HPDE6-E6E7 (cell line): ENCODE results near the gene APOM.
A peak's percentile ranks its signal among the peaks of the same experiment; 100 is the strongest.

Experiments used
- DNase-seq: peaks from one replicate; pipeline ENCODE4 v3.0.0; 2011; ENCODE audit warnings: missing footprints; ENCODE audit errors: extremely low spot score

The APOM gene

DNA sequence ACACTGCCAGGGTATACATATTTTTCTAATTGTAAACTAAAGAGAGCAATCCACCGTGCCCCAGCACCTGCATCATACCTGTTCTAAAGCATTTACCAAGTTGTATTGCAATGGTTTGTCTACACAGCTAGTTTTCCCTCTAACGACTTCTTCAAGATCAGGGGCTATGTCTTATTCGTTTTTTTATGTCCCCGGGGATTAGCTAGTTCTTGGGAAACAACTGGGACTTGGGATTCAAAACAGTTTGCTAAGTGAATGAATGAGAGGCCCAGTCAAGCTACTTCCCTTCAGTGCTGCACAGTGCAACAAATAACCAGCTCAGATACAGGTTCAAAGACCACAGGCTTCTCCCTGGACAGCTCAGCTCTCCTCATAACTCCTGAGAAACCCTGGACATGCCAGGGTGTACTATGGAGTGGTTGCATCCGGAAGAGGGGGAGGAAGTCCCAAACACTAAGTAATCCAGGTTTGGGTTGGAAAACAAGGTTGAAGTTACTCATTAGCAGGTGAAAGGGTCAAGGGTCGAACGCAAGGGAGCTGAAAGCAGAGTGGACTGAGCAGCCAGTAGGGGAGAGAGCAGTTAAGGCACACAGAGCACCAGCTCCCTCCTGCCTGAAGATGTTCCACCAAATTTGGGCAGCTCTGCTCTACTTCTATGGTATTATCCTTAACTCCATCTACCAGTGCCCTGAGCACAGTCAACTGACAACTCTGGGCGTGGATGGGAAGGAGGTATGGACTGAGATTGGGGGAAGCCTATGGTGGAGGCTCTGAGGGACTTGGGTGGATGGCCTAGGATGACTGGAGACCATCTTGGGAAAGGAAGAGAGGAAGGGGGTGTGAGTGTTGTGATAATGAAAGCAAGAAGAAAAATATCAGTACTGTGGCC lies at the start of gene APOM:
Gene APOM, plus strand, starts transcription at position 546 of the 889 bp plus-strand sequence. Its CDS starts 73 bp downstream, at position 619.
- no peak for DNase-seq

DNA sequence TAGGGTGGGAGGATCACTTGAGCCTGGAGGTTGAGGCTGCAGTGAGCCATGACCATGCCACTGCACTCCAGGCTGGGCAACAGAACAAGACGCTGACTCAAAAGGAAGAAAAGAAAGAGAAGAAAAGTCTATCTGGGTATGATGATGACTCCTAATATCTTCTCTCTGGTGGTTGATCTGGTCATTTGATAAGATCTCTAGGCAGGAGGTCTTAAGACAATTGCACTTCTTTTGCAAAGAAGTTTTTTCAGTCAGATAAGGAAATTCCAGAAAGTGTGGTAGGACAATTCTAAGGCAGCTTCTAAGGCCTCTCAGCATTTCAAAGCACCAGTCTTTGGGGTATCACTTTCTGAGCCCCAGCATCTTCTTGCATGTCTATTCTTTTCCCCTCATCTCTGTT lies 48.4 kb upstream of the APOM start:
- no peak for DNase-seq

DNA sequence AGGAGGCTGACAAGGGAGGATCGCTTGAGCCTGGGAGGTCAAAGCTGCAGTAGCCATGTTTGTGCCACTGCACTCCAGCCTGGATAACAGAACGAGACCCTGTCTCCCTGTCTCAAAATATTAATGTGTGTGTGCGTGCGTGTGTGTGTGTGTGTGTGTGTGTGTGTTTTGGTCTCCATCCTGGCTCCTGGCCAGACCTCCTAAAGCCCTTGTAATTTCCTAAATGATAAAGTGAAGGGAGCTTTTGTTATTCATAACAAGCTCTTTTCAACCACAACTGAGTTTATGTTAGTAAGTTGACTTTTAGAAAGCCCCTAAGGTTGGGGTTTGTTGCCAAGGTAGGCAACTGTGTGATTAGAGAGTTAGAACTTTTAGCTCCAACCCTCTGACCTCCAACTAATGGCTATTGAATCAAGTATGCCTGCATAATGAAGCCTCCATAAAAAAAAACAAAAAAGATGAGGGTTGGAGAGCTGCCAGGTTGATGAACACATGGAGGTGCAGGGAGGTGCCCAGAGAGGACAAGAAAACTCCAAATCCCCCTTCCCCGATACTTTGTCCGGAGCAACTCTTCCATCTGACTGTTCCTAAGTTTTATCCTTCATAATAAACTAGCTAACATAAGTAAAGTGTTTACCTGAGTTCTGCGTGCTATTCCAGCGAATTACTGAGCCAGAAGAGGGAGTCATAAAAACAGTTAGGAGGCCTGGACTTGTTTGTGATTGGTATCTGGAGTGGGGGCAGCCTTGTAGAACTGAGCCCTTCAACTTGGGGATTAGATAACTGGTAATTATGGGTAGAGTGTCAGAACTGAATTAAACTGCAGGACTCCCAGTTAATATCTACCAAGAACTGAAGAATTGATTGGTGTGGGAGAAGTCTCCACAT lies 45.9 kb upstream of the APOM start:
- DNase-seq, result no peak

DNA sequence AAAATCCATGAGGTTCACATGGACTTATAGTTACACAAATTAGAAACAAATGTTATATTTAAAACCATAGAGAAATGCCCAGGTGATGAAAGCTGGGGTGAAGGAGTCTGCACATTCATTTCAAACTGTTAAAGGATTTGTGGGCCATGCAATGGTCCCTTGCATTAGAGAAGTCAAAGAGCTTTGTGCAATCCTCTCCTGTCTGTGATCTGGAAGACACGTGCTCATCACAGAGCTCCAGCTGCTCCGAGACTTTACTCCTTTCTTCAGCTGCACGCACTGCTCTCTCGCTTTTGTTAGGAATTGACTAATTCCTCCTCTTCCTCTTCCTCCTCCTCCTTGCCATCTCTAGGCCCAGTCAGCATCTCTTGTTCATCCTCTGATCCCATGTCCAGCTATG lies 44.7 kb upstream of the APOM start:
- no peak for DNase-seq

DNA sequence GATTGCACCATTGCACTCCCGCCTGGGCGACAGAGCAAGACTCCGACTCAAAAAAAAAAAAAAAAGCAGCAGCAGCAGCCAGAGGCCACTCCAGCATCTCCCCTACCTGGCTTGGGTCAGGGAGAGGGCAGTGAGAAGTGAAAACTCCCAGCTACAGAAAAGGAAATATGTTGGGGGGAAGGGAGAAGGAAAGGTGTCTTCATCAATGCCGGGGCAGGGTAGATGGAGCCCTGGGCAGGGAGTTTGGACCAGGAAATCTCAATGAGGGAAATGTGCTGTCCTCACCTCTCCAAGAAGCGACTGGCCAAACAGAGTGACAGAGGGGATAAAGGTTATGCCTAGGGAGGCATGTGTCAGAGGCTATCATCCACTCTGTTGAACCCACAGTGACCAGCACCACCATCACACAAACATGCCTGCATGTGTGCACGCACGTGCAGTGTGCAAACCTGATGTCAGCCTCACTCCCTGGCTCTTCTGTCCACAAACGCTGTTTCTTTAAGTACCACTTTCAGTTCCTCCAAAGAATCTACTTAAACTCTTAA lies 41.5 kb upstream of the APOM start:
- DNase-seq, result no peak

DNA sequence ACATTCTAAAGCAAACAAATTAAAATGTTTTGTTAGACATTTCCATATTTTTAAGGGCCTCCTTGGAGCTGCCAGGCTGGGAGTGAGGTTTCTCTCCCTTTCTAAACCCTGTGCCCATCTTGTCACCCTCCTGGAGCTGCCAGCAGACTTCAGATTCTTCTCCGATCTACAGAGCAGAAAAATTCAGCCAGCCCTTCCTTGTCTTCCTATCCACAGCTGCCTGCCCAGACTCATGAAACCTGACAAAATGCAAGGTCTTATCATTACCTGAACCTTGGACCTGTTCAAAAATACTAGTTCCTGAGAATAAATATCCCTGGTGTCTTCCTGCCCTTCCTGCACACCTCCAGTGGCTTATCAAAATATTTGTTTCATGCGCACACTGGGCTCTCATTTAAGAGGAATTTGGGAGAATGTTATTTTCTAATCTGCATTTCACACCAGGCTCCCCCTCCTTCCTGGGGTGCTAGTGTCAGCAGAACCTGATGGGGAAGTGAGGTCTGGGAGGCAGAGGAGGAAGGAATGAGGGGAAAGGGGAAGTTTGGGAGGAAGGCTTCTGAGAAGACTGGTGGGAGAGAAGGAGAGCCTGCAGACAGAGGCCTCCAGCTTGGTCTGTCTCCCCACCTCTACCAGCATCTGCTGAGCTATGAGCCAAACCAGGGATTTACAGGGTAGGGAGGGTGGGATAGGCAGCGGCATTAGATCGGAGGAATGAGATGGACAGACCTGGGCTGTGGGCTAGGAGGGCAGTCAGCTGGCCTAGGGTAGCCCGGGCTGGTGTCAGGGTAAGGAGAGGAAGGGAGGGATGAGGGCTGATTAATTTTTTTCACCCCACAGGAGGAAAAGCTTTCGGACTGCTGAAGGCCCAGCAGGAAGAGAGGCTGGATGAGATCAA lies 40.8 kb upstream of the APOM start, which contains the start of gene AIF1:
Gene AIF1, plus strand, starts transcription at position 551 of the 895 bp plus-strand sequence. Its CDS starts 96 bp downstream, at position 647.
- DNase-seq, result no peak

DNA sequence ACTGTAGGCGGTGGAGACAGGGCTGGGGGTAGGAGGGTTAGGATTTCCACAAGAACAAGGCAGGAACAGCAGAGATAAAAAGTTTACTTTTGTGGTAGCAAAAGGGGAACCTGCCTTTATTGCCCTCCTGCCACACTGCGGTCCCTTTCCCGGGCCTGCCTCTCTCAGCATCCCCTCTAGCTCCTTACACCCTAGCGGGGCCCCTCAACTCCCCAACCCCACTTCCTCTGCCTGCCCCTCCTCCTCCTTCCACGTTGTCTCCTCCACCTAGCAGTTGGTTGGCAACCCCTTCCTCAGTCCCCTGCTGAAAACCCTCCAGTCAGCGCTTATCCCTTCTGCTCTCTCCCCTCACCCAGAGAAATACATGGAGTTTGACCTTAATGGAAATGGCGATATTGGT lies 39.9 kb upstream of the APOM start:
- no peak for DNase-seq

DNA sequence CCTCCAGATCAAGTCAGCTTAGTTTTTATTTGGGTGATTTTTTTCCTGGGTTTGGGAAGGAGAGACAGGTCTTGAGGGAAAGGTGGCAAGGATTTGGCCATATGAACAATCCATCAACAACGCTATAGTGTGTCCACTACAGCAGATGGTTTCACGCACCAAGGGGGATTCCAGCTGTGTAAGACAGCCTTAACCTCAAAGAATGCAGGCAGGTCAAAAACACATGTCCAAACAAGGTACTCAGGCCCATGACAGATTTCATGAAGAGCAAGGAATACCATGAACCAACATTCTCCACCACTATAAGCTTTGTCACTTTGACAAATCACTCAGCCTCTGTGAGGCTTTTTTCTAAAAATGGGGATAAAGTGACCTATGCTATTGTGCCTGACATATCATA lies 38.7 kb upstream of the APOM start:
- no peak for DNase-seq

DNA sequence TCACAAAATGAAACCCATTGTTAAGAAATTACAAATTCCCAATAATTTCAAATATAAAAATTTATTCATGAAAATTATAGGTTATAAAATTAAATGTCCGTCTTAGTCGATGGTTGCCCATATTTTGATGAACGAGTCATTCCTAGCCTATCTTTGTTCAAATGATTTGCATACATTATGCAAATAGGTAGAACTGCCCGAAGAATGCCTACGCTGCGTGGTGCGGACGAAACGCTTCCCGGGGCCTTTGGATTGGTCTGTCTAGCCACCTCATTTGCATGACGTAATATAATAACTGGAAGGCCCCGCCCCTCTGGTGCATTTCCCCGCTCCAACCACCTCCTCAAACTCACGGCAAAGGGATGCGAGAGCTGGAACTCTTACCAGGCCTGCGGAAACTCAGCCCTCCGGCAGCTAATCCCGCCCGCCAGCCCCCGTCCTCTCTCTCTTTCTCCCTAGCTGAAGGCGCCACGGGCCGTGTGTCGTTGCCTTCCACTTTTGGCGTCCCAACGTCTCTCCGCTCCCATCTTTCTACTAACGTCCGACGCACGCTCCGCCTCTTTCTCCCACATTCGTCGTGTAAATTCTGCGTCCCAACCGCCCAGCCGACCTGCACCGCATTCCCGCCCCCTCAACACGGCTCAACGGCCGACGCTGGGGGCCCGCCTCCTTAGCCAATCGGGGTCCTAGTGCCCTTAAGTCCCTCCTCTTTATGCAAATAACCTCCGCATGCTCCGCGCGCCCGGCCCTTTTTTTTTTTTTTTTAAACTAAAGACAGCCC lies 35.7 kb upstream of the APOM start:
- DNase-seq, result peak; percentile 98

DNA sequence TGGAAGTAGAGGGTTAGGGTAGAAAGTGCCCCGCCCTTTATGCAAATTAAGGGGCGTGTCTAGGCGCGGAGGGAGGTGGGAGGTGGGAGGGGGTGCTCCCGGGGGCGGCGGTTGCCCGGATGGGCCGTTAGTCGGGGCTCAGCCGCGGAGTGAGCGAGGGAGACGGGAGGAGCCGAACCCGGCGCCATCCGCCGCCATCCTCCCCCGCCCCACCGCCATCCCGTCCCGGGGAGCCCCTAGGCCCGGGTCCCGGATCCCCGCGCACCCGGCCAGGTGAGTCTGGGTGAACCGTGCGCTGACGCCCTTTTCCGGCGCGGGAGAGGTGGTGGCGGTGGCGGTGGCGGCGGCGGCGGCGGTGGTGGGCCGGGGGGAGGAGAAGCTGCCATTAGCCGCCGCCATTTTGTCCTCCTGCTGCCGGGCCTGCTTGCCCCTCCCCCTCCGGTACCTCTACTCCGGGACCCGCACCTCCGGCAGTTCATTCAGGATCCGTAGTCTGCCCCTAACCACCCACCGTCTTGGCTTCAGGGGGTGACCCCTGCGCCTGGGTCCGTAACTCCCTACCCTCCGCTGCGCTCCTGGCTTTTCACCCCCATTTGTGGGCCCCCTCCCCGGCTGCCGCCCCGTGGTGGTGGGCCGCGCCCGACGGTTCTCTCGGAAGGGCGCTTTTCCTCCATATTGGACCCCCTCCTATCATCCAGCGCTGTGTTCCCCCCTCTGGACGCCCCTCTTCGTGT lies 34.9 kb upstream of the APOM start, which contains the start of gene PRRC2A:
Gene PRRC2A, plus strand, starts transcription at position 130 of the 734 bp plus-strand sequence. CDS start 2,075 bp downstream, outside the sequence.
- peak; percentile 41 for DNase-seq

DNA sequence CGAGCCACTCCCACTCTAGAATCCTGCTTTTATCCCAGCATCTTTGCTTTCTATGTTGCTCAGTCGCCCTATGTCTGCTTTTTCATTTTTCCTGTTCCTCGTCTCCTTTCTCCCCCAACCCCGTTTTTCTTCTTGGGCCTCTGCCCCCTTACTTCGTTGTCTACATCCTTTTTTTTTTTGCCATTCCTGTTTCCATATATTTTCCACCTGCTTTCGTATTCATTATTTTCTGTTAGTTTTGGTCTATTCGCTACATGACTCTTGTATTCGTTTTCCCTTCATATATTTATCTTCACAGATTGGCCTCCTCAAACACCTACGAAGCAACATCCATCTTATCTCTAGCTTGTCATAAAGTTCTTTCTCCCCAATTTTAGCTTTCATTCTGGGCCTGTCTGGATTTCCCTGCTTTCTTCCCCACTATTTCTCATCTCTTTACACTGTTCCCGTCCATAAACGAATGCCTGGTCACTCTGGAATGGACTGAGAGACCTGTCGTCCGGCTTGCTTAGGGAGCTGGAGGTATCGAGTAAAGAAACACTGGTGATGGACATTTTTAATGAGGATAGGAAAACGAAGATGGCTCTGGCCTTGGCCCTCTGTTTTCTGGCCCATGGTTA lies 34.3 kb upstream of the APOM start:
- DNase-seq, result no peak

DNA sequence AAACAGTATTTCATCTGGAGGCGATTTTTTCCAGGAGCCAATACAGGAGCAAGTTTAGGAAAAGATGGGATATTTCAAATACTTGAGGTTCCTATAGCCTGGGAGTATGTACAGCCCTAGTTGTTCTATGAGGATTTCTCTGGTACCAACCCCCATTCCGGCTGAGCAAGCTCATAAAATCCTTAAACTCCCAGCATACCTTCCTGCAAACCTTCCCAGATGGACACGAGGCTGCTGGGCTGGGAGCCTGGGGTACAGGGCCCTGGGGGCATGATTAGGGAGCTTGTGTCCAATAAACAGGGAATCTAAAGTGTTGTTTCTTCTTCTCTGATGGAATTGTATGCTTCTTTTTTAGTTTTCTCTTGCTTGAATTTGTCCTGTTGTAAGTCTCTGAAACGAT lies 33.7 kb upstream of the APOM start:
- no peak for DNase-seq

DNA sequence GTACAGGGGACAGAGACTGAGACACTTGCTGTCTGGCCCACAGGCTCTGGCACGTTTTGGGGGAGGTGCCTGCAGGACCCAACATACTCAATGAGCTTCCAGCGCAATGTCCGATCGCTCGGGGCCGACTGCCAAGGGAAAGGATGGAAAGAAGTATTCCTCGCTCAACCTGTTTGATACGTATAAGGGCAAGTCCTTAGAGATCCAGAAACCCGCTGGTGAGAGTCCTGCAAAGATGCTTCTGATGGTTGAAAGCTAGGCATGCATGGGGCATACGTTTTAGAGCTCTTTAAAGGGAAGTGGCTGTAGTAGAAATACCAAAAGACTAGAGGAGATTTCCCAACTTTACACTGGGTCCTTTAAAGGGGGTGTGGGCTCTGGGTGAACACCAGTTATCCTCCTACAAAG lies 33.0 kb upstream of the APOM start:
- DNase-seq, result peak; percentile 25

DNA sequence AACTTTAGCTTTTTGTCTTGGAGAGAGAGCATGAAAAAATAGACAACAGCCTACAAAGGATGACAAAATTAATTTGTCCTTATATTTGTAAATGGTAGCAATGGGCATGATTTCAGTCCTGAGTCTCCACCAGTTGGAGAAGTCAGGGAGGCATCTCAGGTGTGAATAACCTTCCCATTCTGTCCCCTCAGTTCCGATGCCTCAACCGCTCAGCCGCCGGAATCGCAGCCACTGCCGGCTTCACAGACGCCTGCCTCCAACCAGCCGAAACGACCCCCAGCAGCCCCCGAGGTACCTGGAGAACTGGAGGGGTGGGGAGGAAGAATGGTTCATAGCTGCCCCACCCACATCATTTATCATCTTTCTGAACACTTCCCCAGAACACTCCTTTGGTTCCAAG lies 31.6 kb upstream of the APOM start:
- no peak for DNase-seq

DNA sequence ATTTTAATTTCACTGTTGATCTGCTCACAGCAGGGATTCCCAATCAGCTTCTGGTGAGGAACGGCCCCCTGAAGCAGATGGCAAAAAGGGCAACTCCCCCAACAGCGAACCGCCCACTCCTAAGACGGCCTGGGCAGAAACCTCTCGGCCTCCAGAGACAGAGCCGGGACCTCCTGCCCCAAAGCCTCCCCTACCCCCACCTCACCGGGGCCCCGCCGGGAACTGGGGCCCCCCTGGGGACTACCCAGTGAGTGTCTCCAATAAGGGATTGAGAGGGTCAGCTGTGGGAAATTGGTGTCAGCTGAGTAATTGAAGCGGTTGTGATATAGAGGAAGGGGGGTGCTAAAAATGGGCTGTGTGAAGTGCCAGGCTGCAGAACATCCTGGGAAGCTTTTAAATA lies 28.7 kb upstream of the APOM start:
- no peak for DNase-seq

DNA sequence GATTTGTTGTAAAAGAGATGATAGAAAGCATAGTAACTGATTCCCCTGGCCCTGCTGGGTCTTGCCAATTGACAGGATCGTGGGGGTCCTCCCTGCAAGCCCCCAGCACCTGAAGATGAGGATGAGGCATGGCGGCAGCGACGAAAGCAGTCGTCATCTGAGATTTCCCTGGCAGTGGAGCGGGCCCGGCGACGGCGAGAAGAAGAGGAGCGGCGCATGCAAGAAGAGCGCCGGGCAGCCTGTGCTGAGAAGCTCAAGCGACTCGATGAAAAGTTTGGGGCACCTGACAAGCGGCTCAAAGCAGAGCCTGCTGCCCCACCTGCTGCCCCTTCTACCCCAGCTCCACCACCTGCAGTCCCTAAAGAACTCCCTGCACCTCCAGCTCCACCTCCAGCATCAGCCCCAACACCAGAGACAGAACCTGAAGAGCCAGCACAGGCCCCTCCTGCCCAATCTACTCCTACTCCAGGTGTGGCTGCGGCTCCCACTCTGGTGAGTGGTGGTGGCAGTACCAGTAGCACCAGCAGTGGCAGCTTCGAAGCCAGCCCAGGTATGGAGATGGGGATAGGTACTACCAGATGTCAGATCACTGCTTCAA lies 27.9 kb upstream of the APOM start:
- DNase-seq, result no peak

DNA sequence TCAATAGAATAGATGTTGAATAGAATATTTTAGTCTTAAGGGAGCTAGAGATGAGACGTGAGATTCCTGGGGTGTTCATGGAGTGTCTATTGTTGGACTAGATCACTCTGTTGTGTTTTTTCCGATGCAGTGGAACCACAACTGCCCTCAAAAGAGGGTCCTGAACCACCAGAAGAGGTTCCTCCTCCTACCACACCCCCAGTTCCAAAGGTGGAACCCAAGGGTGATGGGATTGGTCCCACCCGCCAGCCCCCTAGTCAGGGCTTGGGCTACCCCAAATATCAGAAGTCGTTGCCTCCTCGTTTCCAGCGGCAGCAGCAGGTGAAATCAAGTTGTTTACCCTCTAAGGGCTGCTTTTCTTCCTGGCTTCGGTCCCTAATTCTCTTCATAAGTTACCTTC lies 26.7 kb upstream of the APOM start:
- DNase-seq, result no peak

DNA sequence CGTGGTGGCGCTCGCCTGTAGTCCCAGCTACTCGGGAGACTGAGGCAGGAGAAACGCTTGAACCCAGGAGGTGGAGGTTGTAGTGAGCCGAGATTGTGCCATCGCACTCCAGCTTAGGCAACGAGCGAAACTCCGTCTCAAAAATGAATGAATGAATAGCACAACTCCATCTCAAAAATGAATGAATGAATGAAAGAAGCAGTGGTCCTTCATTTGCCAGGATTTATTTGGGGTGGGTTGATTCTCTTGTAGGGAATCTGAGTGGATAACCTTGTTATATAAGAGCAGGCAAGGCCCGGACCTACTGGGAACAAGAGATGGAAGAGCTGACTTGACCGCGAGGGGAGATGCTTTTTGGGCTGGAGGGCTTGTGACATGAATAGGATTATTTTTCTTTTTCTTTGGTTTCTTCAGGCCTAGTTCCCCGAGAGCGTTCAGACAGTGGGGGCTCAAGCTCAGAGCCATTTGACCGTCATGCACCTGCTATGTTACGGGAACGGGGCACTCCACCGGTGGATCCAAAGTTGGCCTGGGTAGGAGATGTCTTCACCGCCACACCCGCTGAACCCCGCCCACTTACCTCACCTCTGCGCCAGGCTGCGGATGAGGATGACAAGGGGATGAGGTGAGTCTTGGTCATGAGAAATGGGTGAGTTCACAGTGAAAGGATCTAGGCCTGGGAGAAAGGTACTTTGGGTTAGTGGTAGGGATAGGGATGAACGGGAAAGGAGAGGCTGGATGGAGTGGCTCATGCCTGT lies 25.3 kb upstream of the APOM start:
- no peak for DNase-seq
